Ectodermal cell (in vitro differentiated cells): ENCODE data around the gene SETDB2.

Experiments
- H3K27ac ChIP-seq: 2 replicates; pipeline ENCODE4 v1.7.0; 2013; ENCODE audit warnings: mild to moderate bottlenecking, low read depth, low read length; ENCODE audit not compliant: insufficient read depth, poor library complexity, severe bottlenecking
- H3K27me3 ChIP-seq: 2 replicates; pipeline ENCODE4 v1.7.0; 2013; ENCODE audit warnings: mild to moderate bottlenecking, low read length; ENCODE audit not compliant: insufficient read depth, control insufficient read depth, poor library complexity, severe bottlenecking
- H3K36me3 ChIP-seq: one replicate; pipeline ENCODE4 v1.7.0; 2013; ENCODE audit warnings: low read length; ENCODE audit not compliant: control insufficient read depth, insufficient read depth
- H3K4me1 ChIP-seq: one replicate; pipeline ENCODE4 v1.7.0; 2013; ENCODE audit warnings: low read length; ENCODE audit not compliant: control insufficient read depth, insufficient read depth
- H3K4me3 ChIP-seq: 2 replicates; pipeline ENCODE4 v1.7.0; 2013; ENCODE audit warnings: low read depth, low read length, control low read depth; ENCODE audit not compliant: insufficient read depth
- H3K9me3 ChIP-seq: 2 replicates; pipeline ENCODE4 v1.7.0; 2013; ENCODE audit warnings: mild to moderate bottlenecking, low read length, moderate library complexity; ENCODE audit not compliant: control insufficient read depth
- WGBS, 2 experiments: methylation state at CpG; one replicate each; pipeline ENCODE4 v1.1.7; 2013; ENCODE audit warnings: missing lambda C conversion rate in 2 of 2; 5-methylcytosine and 5-hydroxymethylcytosine counted together

Gene SETDB2

GRCh38 chr13:49527123-49527522 is 83.0 kb downstream of the SETDB2 start:
- no peaks in the 10 kb centered on the region for H3K9me3 ChIP-seq
- H3K27ac ChIP-seq = no peak overlapping the region
- WGBS, 2 experiments = 80 to 94% methylated on average over 2 of the region's 2 CpGs
- H3K4me3 ChIP-seq = no peak overlapping the region
- no peaks in the 10 kb centered on the region for H3K27me3 ChIP-seq
- H3K4me1 ChIP-seq = no peaks in the 10 kb centered on the region
- peaks cover 4% of the 10 kb centered on the region for H3K36me3 ChIP-seq

DNA sequence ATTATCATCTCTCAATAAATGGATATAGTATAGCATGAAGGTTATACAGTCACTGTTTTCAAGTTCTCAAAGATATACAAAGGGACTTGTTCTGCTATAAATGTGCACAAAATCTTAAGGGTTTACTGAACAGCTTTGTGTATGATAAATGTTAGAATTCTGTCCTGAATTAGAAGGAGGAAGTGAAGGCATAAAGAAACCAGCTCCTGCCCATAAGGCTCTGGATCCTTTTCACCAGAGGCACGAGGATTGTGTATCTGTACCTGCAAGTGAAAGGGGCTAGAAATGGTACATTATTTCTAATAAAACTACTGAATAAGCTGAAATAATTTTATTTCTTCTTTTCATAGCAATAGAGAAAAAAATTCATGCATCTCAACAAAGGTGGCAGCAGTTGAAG is 84.1 kb downstream of the SETDB2 start:
- Histone ChIP-seq H3K27ac (no peak overlapping the region), H3K9me3 (no peaks in the 10 kb centered on the region), H3K27me3 (no peaks in the 10 kb centered on the region), H3K4me3 (no peak overlapping the region), H3K4me1 (no peaks in the 10 kb centered on the region), H3K36me3 (peaks cover 4% of the 10 kb centered on the region)
- WGBS, 2 experiments = 100% methylated on average over 1 of the region's 1 CpG

GRCh38 chr13:49530457-49530856 is 86.4 kb downstream of the SETDB2 start:
- H3K27ac ChIP-seq = no peak overlapping the region
- no peaks in the 10 kb centered on the region for H3K27me3 ChIP-seq
- H3K4me3 ChIP-seq = no peak overlapping the region
- no peaks in the 10 kb centered on the region for H3K4me1 ChIP-seq
- peaks cover 4% of the 10 kb centered on the region for H3K36me3 ChIP-seq
- 92% methylated on average over 7 of the region's 7 CpGs for WGBS, 2 experiments
- no peaks in the 10 kb centered on the region for H3K9me3 ChIP-seq

DNA sequence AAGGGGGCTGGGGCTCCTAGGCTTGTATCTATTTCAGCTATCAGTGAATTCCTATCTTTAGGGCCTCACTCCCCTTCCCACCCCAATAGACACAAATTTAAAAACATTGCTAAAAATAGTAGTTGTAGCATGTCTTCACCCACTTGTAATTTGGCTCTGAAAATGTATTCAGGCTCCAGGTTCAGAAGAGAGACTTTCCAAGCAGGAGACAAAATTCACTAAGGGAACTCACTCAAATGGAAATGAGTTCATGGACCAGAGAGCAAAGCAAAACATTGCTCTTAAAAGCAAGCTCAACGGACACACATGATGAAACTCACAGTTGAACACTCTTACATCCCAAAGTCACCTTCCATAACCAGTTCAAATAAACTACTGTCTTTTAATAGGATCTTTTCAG is 88.5 kb downstream of the SETDB2 start:
- 89 to 90% methylated on average over 1 of the region's 1 CpG for WGBS, 2 experiments
- Histone ChIP-seq H3K4me1 (no peaks in the 10 kb centered on the region), H3K36me3 (peaks cover 4% of the 10 kb centered on the region), H3K4me3 (no peak overlapping the region), H3K27me3 (no peaks in the 10 kb centered on the region), H3K27ac (no peak overlapping the region), H3K9me3 (no peaks in the 10 kb centered on the region)

GRCh38 chr13:49533011-49533410 is 88.9 kb downstream of the SETDB2 start:
- Histone ChIP-seq H3K27me3 (no peaks in the 10 kb centered on the region), H3K4me3 (no peak overlapping the region), H3K27ac (no peak overlapping the region), H3K4me1 (no peaks in the 10 kb centered on the region), H3K36me3 (peaks cover 4% of the 10 kb centered on the region), H3K9me3 (no peaks in the 10 kb centered on the region)

DNA sequence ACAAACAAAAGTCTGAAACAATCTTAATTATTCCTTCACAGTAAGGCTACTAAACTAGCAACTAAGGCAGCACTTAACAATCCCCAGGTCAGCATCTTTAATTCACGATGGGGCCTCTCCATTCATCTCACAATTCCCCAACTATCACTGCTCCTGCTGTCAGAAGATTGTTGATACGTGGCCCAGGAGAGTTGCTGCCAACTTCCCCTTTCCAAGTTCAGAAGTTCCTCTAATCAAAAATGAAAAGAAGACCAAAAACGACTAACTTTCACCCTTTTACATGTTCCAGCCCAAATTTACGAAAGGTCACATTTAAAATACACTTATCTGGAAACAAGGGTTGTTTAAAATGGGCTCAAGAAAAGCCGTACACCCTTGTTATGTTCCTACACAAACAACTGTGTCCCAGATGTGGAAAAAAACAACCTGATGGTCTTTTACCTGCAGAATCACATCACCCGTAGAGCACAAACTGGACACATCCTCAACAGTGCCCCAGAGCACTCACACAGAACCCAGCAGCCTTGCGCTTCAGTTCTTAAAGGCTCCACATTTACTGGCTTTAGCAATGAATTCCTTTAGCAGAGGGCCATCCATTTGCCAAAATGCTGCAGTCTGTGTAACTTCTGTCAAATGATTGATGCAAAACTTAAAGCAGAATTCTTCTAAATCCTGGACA is 89.7 kb downstream of the SETDB2 start:
- no peak overlapping the region for H3K4me3 ChIP-seq
- H3K36me3 ChIP-seq = peaks cover 4% of the 10 kb centered on the region
- H3K27me3 ChIP-seq = no peaks in the 10 kb centered on the region
- H3K27ac ChIP-seq = no peak overlapping the region
- H3K4me1 ChIP-seq = no peaks in the 10 kb centered on the region
- 83 to 85% methylated on average over 7 of the region's 7 CpGs for WGBS, 2 experiments
- H3K9me3 ChIP-seq = no peaks in the 10 kb centered on the region

- H3K36me3 ChIP-seq = peaks cover 14% of the 10 kb centered on the region
- no peaks in the 10 kb centered on the region for H3K27me3 ChIP-seq
- H3K4me1 ChIP-seq = no peaks in the 10 kb centered on the region
- WGBS, 2 experiments = 86 to 90% methylated on average over 7 of the region's 7 CpGs
- H3K4me3 ChIP-seq = no peak overlapping the region
- no peak overlapping the region for H3K27ac ChIP-seq
- no peaks in the 10 kb centered on the region for H3K9me3 ChIP-seq
Observed at GRCh38 chr13:49536144-49536873, 92.2 kb downstream of the SETDB2 start.

- Histone ChIP-seq H3K4me1 (no peaks in the 10 kb centered on the region), H3K27me3 (no peaks in the 10 kb centered on the region), H3K4me3 (no peak overlapping the region), H3K36me3 (peaks cover 14% of the 10 kb centered on the region), H3K27ac (no peak overlapping the region), H3K9me3 (no peaks in the 10 kb centered on the region)
- WGBS, 2 experiments = 94 to 98% methylated on average over 2 of the region's 2 CpGs
Observed at GRCh38 chr13:49538404-49538803, 94.3 kb downstream of the SETDB2 start.

GRCh38 chr13:49539313-49539712 is 95.2 kb downstream of the SETDB2 start:
- peaks cover 14% of the 10 kb centered on the region for H3K36me3 ChIP-seq
- H3K9me3 ChIP-seq = no peaks in the 10 kb centered on the region
- no peaks in the 10 kb centered on the region for H3K4me1 ChIP-seq
- H3K27ac ChIP-seq = no peak overlapping the region
- 94 to 97% methylated on average over 5 of the region's 5 CpGs for WGBS, 2 experiments
- H3K27me3 ChIP-seq = no peaks in the 10 kb centered on the region
- no peak overlapping the region for H3K4me3 ChIP-seq

- 98% methylated on average over 3 of the region's 3 CpGs for WGBS, 2 experiments
- no peaks in the 10 kb centered on the region for H3K9me3 ChIP-seq
- no peaks in the 10 kb centered on the region for H3K4me1 ChIP-seq
- H3K4me3 ChIP-seq = no peak overlapping the region
- no peak overlapping the region for H3K27ac ChIP-seq
- H3K36me3 ChIP-seq = peaks cover 14% of the 10 kb centered on the region
- H3K27me3 ChIP-seq = no peaks in the 10 kb centered on the region
Observed at GRCh38 chr13:49539746-49540145, 95.7 kb downstream of the SETDB2 start.
